Brain microvascular endothelial cell (primary cell): ENCODE measurements around the gene EFCAB9.

Source experiments
- DNase-seq: peaks from one replicate; pipeline ENCODE4 v3.0.0-alpha.2; 2020
- H3K27ac ChIP-seq: fragments of 250-450 bp; sonication (Bioruptor Pico); 2 replicates; pipeline ENCODE4 v1.5.1; 2020; ENCODE audit warnings: mild to moderate bottlenecking, moderate library complexity
- H3K27me3 ChIP-seq: fragments of 250-450 bp; sonication (Bioruptor Pico); replicated peaks from 2 replicates; pipeline ENCODE4 v1.5.1; 2020; ENCODE audit warnings: mild to moderate bottlenecking
- H3K36me3 ChIP-seq: fragments of 250-450 bp; sonication (Bioruptor Pico); replicated peaks from 2 replicates; pipeline ENCODE4 v1.5.1; 2020; ENCODE audit warnings: mild to moderate bottlenecking
- H3K4me3 ChIP-seq: 2 replicates; pipeline ENCODE4 v1.5.1; 2011; ENCODE audit warnings: low read depth, mild to moderate bottlenecking, control low read depth, low read length, moderate library complexity
- in situ Hi-C: cut with HindIII; loops from 2 replicates; pipeline ENCODE4 v1.10.0; 2017; ENCODE audit warnings: low sequenced_read_pairs, low pct_ligation_motif_present
- TF ChIP-seq, protein P1 (sequence below): IDR thresholded peaks from 2 replicates; pipeline ENCODE4 v1.5.1; 2011; ENCODE audit warnings: low read depth, mild to moderate bottlenecking, moderate library complexity, low read length, control low read depth, inconsistent platforms; ENCODE audit errors: missing control alignments

The EFCAB9 gene

DNA sequence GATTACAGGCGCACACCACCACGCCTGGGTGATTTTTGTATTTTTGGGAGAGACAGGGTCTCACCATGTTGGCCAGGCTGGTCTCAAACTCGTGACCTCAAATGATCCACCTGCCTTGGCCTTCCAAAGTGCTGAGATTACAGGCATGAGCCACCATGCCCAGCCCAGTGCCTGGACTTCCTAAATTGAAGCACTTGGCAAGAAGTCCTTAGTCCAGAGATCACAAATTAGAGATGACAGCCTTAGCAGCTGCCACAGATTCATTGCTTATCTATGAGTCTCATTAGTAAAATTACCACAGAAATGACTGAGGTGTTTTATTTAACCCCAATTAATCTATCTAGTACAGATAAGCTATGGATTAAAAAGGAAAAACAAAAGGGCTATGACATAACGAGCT, 19.2 kb downstream of the EFCAB9 start:
- no peak for DNase-seq
- Histone ChIP-seq H3K27me3 (no peaks in the 10 kb centered on the region), H3K27ac (no peak overlapping the region), H3K36me3 (peaks cover 3% of the 10 kb centered on the region), H3K4me3 (no peak overlapping the region)
- in situ Hi-C loops: no loop called here
- TF ChIP-seq, protein P1, sequence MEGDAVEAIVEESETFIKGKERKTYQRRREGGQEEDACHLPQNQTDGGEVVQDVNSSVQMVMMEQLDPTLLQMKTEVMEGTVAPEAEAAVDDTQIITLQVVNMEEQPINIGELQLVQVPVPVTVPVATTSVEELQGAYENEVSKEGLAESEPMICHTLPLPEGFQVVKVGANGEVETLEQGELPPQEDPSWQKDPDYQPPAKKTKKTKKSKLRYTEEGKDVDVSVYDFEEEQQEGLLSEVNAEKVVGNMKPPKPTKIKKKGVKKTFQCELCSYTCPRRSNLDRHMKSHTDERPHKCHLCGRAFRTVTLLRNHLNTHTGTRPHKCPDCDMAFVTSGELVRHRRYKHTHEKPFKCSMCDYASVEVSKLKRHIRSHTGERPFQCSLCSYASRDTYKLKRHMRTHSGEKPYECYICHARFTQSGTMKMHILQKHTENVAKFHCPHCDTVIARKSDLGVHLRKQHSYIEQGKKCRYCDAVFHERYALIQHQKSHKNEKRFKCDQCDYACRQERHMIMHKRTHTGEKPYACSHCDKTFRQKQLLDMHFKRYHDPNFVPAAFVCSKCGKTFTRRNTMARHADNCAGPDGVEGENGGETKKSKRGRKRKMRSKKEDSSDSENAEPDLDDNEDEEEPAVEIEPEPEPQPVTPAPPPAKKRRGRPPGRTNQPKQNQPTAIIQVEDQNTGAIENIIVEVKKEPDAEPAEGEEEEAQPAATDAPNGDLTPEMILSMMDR: no peak

DNA sequence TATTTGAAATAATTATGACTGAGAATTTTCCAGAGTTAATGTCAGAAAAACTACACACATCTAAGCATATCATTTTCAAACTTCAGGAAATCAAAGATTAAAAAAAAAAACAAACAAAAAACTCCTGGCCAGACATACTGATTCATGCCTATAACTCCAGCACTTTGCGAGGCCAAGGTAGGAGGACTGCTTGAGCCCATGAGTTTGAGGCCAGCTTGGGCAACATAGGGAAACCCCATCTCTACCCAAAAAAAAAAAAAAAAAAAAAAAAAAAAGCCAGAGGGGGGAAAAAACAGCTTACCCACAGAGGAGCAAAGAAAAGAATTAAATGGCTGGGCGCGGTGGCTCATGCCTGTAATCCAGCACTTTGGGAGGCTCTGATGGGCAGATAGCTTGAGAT, 22.4 kb downstream of the EFCAB9 start:
- in situ Hi-C loops: no loop called here
- TF ChIP-seq, protein P1: no peak
- no peak for DNase-seq
- Histone ChIP-seq H3K27me3 (no peaks in the 10 kb centered on the region), H3K36me3 (no peaks in the 10 kb centered on the region), H3K27ac (no peak overlapping the region), H3K4me3 (no peak overlapping the region)

DNA sequence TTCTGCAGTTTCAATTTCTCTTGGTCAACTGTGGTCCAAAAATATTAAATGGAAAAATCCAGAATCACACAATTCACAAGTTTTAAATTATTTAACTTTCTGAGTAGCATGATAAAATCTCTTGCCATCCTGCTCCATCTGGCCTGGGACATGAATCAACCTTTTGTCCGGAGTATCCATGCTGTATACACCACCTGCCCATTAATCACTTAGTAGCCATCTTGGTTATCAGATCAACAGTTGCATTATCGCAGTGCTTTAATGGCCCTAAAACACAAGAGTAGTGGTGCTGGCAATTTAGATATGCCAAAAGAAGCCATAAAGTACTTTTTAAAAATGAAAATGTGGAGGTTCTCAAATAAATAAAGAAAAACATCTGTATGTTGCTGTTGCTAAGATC, 25.3 kb downstream of the EFCAB9 start:
- no peak for DNase-seq

DNA sequence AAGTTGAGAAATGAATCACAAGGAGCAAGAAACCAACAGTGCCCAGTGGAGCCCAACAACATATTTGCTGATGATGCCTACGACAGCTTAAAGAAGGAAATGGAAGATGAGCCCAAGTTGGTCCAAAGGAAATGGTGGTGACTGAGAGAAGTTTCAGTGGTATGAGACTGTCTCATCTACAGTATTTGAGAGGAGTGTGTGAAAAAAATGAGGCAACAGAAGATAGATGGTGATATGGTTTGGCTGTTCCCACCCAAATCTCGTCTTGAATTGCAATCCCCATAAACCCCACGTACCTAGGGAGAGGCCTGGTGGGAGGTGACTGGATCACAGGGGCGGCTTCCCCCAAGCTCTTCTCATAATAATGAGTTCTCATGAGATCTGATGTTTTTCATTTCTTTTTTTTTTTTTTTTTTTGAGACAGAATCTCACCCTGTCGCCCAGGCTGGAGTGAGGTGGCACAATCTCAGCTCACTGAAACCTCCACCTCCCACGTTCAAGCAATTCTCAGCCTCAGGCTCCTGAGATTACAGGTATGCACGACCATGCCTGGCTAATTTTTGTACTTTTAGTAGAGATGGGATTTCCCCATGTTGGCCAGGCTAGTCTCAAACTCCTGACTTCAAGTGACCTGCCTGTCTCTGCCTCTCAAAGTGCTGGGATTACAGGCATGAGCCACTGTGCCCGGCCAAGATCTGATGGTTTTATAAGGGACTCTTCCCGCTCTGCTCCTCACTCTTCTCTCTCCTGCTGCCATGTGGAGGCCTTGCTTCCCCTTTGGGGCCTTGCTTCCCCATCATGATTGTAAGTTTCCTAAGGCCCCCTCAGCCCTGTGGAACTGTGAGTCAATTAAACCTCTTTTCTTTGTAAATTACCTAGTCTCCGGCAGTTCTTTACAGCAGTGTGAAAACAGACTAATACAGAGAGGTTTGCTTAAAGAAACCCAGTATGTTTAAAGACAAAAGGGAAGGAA, 30.2 kb downstream of the EFCAB9 start:
- no peak for DNase-seq
- in situ Hi-C loops: no loop called here
- Histone ChIP-seq H3K27ac (no peak overlapping the region), H3K4me3 (no peak overlapping the region), H3K27me3 (no peaks in the 10 kb centered on the region), H3K36me3 (peaks cover 3% of the 10 kb centered on the region)
- TF ChIP-seq, protein P1: no peak

More for the DNA sequence above, 25.3 kb downstream of the EFCAB9 start:
- Histone ChIP-seq H3K27ac (no peak overlapping the region), H3K36me3 (peaks cover 3% of the 10 kb centered on the region), H3K27me3 (no peaks in the 10 kb centered on the region), H3K4me3 (no peak overlapping the region)
- in situ Hi-C loops: no loop called here
- TF ChIP-seq, protein P1: no peak

DNA sequence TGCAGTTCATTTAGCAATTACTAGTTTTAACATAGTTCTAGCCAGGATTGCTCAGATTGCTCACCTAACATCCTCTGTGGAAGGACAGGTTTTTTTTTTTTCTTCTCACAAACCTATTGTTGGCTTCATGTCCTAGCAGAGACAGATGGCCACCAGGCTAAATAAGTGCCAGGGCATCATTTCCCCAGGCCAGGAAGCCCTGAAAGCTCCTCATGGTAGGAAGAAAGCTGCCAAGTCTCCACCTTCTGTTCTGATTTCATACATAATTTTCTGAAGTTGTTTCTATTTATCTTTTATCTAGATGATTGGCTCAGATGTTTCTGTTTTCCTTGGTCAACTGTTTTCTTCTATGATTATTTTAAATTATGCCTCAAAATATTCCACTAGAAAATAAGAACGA, 31.0 kb downstream of the EFCAB9 start:
- H3K4me3 ChIP-seq: no peak overlapping the region
- peaks cover 4% of the 10 kb centered on the region for H3K36me3 ChIP-seq
- H3K27ac ChIP-seq: no peak overlapping the region
- TF ChIP-seq, protein P1: no peak
- no peaks in the 10 kb centered on the region for H3K27me3 ChIP-seq
- in situ Hi-C loops: no loop called here
- DNase-seq: no peak
